ENCODE results near the gene SLC22A14. TPM values are rescaled to one million over a fixed set of nuclear protein-coding genes. Genes with fewer than 3 reads are reported as not detected.
A peak's percentile ranks its signal among the peaks of the same experiment; 100 is the strongest.

The SLC22A14 gene
- total and polyA plus RNA-seq, 5 donors = 0.11 to 0.17 (median 0.14) TPM; not detected in 2

GRCh38 chr3:38270606-38271005 is 11.5 kb upstream of the SLC22A14 start:
- no peak for DNase-seq
- H3K27ac ChIP-seq (ENCODE audit: low read length) = no peak overlapping the region
- ATAC-seq = no peak
- H3K4me3 ChIP-seq (ENCODE audit: low read length) = no peak overlapping the region
- no peaks in the 10 kb centered on the region for H3K9me3 ChIP-seq (ENCODE audit: control insufficient read depth, low read length)
- H3K4me1 ChIP-seq (ENCODE audit: control insufficient read depth, insufficient read depth, low read length) = no peaks in the 10 kb centered on the region
- no peaks in the 10 kb centered on the region for H3K27me3 ChIP-seq (ENCODE audit: control insufficient read depth, insufficient read depth)
- WGBS = 90% methylated on average over 3 of the region's 3 CpGs
- intact Hi-C loops (cut with DNase I) = no loop called here

GRCh38 chr3:38271553-38271952 is 10.5 kb upstream of the SLC22A14 start:
- Histone ChIP-seq H3K4me1 (ENCODE audit: control insufficient read depth, insufficient read depth, low read length) (no peaks in the 10 kb centered on the region), H3K27me3 (ENCODE audit: control insufficient read depth, insufficient read depth) (no peaks in the 10 kb centered on the region), H3K9me3 (ENCODE audit: control insufficient read depth, low read length) (no peaks in the 10 kb centered on the region), H3K4me3 (ENCODE audit: low read length) (no peak overlapping the region), H3K27ac (ENCODE audit: low read length) (no peak overlapping the region)
- no peak for DNase-seq
- WGBS = 95% methylated on average over 5 of the region's 5 CpGs
- no peak for ATAC-seq
- intact Hi-C loops (cut with DNase I) = no loop called here

DNA sequence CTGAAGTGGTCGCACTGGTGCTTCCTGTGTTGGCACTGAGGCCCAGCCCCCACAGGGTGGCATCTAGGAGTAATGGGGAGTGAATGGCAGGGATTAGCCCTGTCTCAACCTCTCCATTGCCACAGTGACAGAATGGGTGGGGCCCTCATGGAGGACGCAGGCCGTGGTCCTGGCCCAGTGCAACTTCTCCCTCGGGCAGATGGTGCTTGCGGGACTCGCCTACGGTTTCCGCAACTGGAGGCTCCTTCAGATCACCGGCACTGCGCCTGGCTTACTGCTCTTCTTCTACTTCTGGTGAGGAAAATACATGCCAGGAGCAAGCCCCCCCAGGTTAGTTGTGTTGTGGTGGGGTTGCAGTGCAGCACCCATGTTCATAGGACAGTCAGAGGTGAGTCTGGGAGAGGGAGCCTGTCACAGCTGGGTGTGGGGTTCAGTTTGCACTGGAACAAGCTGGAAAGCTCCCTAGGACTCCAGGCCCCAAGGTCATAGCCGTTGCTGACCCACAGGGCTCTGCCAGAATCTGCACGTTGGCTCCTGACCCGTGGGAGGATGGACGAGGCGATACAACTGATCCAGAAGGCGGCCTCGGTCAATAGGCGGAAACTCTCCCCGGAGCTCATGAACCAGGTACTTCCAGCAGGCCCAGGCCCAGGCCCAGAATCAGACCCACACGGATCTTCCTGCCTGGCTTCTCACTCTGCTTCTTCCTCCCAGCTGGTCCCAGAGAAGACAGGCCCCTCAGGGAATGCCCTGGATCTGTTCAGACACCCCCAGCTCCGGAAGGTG is 7.0 kb upstream of the SLC22A14 start:
- Histone ChIP-seq H3K4me1 (ENCODE audit: control insufficient read depth, insufficient read depth, low read length) (no peaks in the 10 kb centered on the region), H3K4me3 (ENCODE audit: low read length) (no peak overlapping the region), H3K9me3 (ENCODE audit: control insufficient read depth, low read length) (no peaks in the 10 kb centered on the region), H3K27me3 (ENCODE audit: control insufficient read depth, insufficient read depth) (no peaks in the 10 kb centered on the region), H3K27ac (ENCODE audit: low read length) (no peak overlapping the region)
- no peak for DNase-seq
- WGBS = 94% methylated on average over 21 of the region's 21 CpGs
- intact Hi-C loops (cut with DNase I) = no loop called here
- ATAC-seq = no peak

GRCh38 chr3:38275658-38276057 is 6.4 kb upstream of the SLC22A14 start:
- no peaks in the 10 kb centered on the region for H3K9me3 ChIP-seq (ENCODE audit: control insufficient read depth, low read length)
- no peak for ATAC-seq
- no peak for DNase-seq
- no peak overlapping the region for H3K27ac ChIP-seq (ENCODE audit: low read length)
- WGBS = 93% methylated on average over 8 of the region's 8 CpGs
- no peak overlapping the region for H3K4me3 ChIP-seq (ENCODE audit: low read length)
- intact Hi-C loops (cut with DNase I) = no loop called here
- no peaks in the 10 kb centered on the region for H3K27me3 ChIP-seq (ENCODE audit: control insufficient read depth, insufficient read depth)
- no peaks in the 10 kb centered on the region for H3K4me1 ChIP-seq (ENCODE audit: control insufficient read depth, insufficient read depth, low read length)

DNA sequence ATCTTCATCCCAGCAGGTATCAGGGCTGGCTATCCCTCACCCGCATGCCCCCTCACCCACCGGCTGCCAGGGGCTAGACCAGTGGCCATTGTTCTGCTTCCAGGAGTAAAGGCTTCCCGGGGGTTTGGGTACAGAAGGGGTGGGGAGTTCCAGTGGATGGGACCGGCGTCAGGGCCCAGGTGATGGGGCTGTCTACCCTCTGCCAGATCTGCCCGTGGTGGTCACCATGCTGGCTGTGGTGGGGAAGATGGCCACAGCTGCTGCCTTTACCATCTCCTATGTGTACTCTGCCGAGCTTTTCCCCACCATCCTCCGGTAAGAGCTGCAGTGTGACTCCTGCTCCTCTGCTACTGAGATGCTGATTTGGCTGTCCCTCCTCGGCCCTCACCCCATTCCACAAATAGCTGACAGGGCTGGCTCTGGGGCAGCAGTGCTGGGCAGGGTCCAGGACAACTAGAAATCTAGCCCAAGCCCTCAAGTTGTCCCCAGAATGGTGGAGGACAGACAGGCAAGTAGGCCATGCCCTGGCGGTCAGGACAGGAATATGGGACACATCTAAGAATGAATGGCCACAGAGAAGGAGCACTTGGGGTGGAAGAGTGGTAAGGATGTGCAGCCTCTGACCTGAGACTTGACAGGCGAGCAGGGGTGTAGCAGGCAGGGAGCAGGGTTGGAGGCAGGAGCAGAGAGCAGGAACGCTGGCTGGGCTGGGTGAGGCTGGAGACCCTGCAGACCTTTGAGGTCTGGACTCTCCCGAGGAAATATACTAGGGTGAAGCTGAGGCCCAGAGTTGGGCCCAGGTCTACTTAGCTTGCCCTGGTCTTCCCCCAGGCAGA is 5.8 kb upstream of the SLC22A14 start:
- DNase-seq (no peak), ATAC-seq (no peak)
- H3K4me3 ChIP-seq (ENCODE audit: low read length) = no peak overlapping the region
- no peaks in the 10 kb centered on the region for H3K27me3 ChIP-seq (ENCODE audit: control insufficient read depth, insufficient read depth)
- WGBS = 90% methylated on average over 13 of the region's 13 CpGs
- no peak overlapping the region for H3K27ac ChIP-seq (ENCODE audit: low read length)
- intact Hi-C loops (cut with DNase I) = no loop called here
- H3K9me3 ChIP-seq (ENCODE audit: control insufficient read depth, low read length) = no peaks in the 10 kb centered on the region
- H3K4me1 ChIP-seq (ENCODE audit: control insufficient read depth, insufficient read depth, low read length) = no peaks in the 10 kb centered on the region

GRCh38 chr3:38276917-38277630 is 5.0 kb upstream of the SLC22A14 start:
- Histone ChIP-seq H3K4me1 (ENCODE audit: control insufficient read depth, insufficient read depth, low read length) (no peaks in the 10 kb centered on the region), H3K4me3 (ENCODE audit: low read length) (no peak overlapping the region), H3K27ac (ENCODE audit: low read length) (no peak overlapping the region), H3K27me3 (ENCODE audit: control insufficient read depth, insufficient read depth) (no peaks in the 10 kb centered on the region), H3K9me3 (ENCODE audit: control insufficient read depth, low read length) (no peaks in the 10 kb centered on the region)
- DNase-seq = no peak
- intact Hi-C loops (cut with DNase I) = no loop called here
- ATAC-seq = peak in 1 of 2 donors; percentile 20
- WGBS = 92% methylated on average over 13 of the region's 13 CpGs

DNA sequence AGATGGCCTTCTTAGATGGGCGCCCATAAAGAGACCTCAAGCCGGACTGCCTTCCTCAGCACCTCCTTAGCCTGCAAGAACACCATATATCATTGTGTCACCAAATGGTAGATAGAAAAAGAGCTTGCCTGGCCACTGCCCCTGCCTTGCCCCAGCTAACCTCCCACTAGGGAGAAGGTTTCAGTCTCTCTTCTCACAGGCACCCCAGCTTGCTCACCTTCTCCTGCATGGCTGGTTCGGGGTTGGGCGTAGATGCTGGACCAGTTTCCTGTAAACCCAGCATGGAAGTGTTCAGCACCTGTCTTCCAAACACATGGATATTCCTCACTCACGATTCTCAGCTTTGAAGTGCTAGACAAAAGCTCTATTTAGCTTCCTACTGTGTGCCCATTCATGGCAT is 3.3 kb upstream of the SLC22A14 start:
- H3K9me3 ChIP-seq (ENCODE audit: control insufficient read depth, low read length) = no peaks in the 10 kb centered on the region
- H3K27ac ChIP-seq (ENCODE audit: low read length) = no peak overlapping the region
- WGBS = 95% methylated on average over 5 of the region's 5 CpGs
- no peaks in the 10 kb centered on the region for H3K27me3 ChIP-seq (ENCODE audit: control insufficient read depth, insufficient read depth)
- DNase-seq (no peak), ATAC-seq (no peak)
- intact Hi-C loops (cut with DNase I) = no loop called here
- no peak overlapping the region for H3K4me3 ChIP-seq (ENCODE audit: low read length)
- no peaks in the 10 kb centered on the region for H3K4me1 ChIP-seq (ENCODE audit: control insufficient read depth, insufficient read depth, low read length)

GRCh38 chr3:38283810-38284755 is 2.0 kb downstream of the SLC22A14 start:
- intact Hi-C loops (cut with DNase I) = no loop called here
- Histone ChIP-seq H3K27ac (ENCODE audit: low read length) (no peak overlapping the region), H3K4me3 (ENCODE audit: low read length) (no peak overlapping the region), H3K27me3 (ENCODE audit: control insufficient read depth, insufficient read depth) (no peaks in the 10 kb centered on the region), H3K4me1 (ENCODE audit: control insufficient read depth, insufficient read depth, low read length) (no peaks in the 10 kb centered on the region), H3K9me3 (ENCODE audit: control insufficient read depth, low read length) (no peaks in the 10 kb centered on the region)
- DNase-seq (no peak), ATAC-seq (no peak)
- 82% methylated on average over 16 of the region's 16 CpGs for WGBS

GRCh38 chr3:38284756-38285150 is 2.7 kb downstream of the SLC22A14 start:
- DNase-seq (no peak), ATAC-seq (no peak)
- Histone ChIP-seq H3K27ac (ENCODE audit: low read length) (no peak overlapping the region), H3K9me3 (ENCODE audit: control insufficient read depth, low read length) (no peaks in the 10 kb centered on the region), H3K4me1 (ENCODE audit: control insufficient read depth, insufficient read depth, low read length) (no peaks in the 10 kb centered on the region), H3K27me3 (ENCODE audit: control insufficient read depth, insufficient read depth) (no peaks in the 10 kb centered on the region), H3K4me3 (ENCODE audit: low read length) (no peak overlapping the region)
- WGBS = 90% methylated on average over 6 of the region's 6 CpGs
- intact Hi-C loops (cut with DNase I) = no loop called here

Data from right cardiac atrium (tissue), 5 donors.